HG03135 (cell line): ENCODE results near the gene L3MBTL4.
"Not testable (repeated sequence)": the region's sequence is repeated elsewhere in the genome, so short reads cannot be mapped to it uniquely, and the experiment has no call there.

Experiments used
- ATAC-seq: cut with Tn5 transposase; IDR thresholded peaks from one replicate; pipeline ENCODE4 v1.9.1; 2021; ENCODE audit warnings: mild to moderate bottlenecking, moderate library complexity; ENCODE audit not compliant: unreplicated experiment

Gene L3MBTL4

DNA sequence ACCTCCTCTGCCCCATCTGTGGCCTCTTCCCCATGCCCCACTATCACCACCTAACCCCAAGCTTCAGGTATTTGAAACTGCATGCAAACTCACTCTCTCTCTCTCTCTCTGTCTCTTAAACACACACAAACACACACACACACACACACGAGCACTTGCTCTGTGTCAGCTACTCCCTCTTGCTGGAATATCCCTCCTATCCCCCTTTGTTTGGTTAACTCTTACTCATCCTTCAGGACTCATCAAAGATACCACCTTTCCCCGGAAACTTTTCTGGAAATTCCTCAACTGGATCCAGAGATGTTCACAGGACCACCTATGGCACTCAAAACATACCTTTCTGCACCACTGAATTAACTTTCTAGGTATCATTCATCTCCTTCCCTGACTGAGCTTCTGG is 296.6 kb downstream of the L3MBTL4 start:
- ATAC-seq, result no peak

DNA sequence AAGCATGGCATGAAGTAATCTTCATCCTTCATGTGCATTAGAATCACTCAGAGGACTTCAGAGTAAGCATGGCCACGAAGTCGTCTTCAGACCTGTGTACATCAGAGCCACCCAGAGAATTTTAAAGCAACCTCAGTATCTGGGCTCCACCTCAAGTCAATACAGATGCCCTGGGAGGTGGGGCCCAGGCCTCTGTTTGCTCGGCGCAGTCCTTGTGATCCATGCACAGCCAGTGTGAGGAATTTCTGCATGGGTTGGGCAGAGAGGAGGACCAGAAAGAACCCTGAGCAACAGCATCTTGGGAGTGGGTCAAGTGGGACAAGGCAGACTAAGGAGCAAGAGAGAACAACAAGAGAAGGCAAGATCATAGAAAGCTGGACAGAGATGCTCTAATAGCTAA is 299.0 kb downstream of the L3MBTL4 start:
- ATAC-seq, result no peak

DNA sequence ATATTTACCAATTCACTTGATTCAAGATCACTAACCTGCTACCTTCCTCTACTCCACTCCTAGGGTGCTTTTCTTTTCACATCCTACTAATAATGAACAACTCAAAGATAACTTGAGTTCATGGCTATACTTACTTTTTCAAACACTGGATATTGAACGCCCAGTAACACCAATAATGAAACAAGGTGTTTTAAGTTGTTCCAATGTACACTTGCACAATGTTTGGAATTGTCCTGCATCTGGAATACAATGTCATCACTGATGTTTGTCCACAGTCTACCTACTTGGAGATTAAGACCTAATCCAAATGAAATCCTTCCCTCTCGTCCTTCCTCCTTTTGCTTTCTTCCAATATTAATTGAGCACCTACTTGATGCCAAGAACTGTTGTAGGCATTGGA is 301.1 kb downstream of the L3MBTL4 start:
- no peak for ATAC-seq

DNA sequence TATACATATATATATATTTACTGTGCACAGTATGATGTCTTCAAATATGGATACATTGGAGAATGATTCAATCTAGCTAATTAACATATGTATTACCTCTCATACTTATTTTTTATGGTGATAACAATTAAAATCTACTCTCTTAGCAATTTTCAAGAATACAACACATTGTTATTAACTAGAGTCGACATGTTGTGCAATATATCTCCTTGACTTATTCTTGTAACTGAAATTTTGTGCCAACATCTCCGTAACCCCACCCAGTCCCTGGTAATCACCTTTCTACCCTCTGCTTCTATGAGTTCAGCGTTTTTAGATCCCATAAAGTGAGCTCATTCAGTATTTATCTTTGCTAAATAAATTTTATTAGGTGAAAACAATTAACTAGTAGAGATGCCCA is 303.0 kb downstream of the L3MBTL4 start:
- ATAC-seq, result no peak

DNA sequence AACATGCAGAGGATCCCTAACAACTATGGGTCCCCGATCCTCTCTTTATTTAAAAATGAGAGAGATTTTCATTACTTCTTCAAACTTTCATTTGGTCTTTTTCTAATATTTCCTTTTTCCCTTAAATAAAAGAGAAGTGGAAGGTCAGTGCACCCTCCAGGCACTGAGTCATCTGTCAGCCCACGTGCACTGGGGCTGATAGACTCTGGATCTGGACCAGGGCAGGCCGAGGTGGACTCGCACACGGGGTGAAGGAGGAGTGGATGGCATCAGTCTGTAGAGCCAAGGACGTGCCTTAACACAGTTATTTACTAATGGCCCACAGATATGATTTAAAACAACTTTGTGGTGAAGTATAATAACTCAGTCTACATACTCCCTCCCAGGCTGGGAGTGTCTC is 305.0 kb downstream of the L3MBTL4 start:
- ATAC-seq, result no peak

DNA sequence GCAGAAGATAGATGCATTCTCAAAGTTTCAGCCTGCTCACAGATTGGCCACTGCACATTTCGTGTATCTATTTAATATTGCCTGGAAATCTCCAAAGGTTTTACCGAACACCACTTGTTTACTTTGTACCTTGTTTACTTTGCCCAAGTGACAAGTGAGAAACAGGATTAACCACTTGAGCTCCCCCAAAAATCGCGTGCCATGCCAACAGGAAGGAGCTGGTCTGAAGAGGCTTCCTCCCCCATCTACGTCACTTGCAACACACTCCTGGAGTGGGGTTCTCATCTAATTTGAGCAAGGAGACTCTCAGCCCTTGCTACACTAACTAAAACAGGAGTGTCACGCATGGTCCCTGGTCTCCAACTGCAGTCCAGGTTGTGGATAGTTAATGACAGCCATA is 306.9 kb downstream of the L3MBTL4 start:
- no peak for ATAC-seq

DNA sequence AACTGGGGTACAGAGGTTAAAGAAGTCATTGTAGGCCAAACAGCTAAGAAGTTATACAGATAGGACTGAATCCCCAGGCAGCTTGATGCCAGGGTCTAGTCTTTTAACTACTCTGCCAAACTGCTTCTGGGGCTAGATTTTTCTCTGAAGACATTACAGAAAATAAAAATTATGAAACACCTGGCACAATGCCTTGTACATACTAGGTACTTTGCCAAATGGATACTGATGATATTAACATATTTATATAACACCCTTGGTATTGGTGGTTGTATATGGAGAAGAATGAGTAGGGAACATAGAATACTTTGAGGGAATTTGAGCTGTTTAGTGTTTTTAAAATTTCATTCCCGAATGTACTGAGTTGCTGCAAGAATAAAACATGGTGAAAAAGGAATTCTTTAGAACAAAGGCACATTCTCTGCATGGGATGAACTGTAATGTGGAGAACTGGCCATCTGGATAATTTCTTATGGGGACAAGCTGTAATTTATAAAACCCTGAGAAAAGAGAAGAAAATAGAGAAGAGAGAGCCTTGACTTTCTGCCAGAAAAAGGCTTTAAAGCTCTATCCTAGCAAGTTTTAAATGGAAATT is 308.5 kb downstream of the L3MBTL4 start:
- ATAC-seq, result no peak

DNA sequence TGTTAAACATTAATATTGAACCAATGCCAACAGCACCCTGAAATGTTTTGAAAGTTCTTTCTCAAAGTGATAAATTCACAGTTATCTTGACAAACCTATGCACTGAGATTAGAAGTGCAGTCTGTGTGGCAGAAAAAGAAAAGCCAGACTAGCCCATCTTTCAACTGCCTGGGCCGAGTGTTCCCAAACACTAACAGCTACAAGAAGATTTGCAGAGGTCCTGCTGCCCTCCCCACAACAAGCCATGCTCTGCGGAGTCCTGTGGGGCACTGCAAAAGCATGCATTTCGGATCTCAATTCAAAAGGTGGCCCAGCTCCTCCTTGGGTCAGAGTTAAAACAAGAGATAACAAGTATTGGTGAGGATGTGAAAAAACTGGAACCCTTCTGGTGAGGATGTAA is 311.0 kb downstream of the L3MBTL4 start:
- ATAC-seq, result no peak

DNA sequence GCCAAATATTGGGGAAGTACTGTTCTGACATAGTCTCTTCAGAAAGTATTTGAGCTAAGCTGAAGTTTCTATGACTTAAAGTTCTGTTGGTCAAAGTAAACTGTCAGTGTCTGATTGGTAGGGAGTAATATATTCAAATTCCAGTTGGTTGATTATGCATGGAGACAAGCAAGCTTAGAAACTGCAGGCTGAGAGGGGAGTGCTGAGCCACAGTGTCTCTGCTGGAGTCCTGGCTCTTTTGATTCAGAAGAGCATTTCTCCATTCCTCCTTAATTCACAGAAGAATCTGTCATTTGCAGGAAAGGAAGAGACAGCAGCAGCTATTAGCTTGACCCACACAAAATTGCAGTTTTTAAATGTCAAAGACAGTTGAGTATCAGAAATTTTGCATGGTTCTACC is 318.0 kb downstream of the L3MBTL4 start:
- ATAC-seq, result no peak

DNA sequence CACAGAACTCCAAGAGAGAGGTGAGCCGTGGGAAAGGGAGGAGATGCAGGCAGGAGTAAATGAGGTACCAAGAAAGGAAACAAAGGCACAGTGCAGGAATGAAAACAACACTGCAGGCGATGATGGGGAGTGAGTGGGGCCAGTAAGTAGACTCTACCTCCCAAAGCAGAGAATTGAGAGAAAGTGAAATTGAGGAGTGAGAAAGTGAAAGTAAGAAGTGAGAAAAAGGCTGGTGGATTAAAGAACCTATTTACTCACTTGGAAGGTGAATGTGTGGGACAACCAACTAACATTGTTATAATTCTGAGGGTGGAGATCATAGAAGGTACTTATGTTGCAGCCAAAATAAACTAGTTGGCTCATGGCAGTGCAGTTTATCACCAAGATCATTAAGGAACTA is 326.3 kb downstream of the L3MBTL4 start:
- ATAC-seq, result no peak

DNA sequence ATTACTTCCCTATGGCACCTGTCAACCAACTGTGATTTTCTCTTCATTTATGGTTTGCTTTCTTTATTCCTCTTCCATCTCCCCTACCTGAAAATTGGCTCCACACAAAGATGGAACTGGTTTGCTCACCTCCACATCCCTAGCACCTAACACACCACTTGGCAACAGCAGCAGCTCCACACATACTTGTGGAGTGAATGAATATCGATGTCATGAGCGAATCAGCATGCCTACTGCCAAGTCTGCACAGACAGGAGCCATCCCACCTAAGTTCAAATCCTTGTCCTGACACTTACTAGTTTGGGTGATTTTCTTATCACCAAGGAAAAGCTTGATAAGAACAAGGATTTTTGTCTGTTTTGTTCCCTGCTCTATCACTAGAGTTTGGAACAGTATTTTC is 328.0 kb downstream of the L3MBTL4 start:
- ATAC-seq, result no peak

DNA sequence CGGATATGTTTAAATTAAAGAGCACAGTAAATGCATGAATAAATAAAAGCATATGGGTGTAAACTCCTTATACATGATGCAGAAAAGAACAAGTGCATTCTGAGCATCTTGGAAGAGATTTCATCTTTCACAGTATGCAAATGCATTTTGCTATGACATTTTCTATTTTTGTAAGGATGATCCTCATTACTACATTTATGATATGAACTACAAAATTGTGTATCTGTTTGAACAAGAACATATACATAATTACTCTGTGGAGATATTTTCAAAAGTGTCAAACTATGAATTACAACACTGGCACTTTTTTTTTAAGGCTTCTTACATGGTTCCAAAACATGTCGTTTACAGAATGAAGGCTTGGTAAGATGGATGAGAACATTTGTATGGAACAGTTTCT is 335.3 kb downstream of the L3MBTL4 start:
- no peak for ATAC-seq

DNA sequence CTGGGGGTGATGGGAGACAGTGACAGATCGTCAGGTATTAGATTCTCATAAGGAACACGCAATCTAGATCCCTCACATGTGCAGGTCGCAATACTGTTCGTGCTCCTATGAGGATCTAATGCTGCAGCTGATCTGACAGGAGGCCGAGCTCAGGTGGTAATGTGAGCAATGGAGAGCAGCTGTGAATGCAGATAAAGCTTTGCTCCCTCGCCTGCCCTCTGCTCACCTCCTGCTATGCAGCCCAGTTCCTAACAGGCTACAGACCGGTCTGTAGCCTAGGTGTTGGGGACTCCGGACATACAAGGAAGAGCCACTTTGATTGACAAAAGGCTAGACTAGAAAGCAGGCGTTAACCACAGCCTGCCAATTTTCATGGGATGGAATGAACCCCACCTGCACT is 335.8 kb downstream of the L3MBTL4 start:
- ATAC-seq, result no peak

DNA sequence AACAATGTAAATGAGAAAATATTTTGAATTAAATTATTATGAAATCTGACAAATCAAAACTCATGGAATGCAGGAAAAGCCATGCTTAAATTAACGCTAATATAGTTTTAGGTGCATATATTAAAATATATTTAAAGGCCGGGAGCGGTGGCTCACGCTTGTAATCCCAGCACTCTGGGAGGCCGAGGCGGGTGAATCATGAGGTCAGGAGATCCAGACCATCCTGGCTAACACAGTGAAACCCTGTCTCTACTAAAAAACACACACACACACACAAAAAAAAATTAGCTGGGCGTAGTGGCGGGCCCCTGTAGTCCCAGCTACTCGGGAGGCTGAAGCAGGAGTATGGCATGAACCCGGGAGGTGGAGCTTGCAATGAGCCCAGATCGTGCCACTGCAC is 342.3 kb downstream of the L3MBTL4 start:
- ATAC-seq, result not testable (repeated sequence)

DNA sequence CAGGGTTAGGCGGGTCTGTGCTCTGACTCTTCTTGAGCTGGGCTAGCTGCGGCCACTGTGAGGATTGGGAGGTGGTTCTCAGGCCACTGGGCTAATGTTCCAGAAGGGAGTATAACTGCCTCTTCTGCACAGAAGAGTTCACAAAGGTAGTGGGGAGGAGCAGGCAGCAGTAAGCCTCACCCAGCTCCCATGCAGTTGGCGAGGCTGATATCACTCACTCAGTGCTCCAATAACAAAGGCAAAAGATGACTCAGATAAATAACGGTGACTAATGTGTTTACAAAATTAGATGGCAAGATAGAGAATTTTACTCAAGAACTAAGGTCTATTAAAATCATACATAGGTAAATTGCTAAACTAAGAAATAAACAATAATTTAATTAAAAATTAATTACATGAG is 345.2 kb downstream of the L3MBTL4 start:
- no peak for ATAC-seq

DNA sequence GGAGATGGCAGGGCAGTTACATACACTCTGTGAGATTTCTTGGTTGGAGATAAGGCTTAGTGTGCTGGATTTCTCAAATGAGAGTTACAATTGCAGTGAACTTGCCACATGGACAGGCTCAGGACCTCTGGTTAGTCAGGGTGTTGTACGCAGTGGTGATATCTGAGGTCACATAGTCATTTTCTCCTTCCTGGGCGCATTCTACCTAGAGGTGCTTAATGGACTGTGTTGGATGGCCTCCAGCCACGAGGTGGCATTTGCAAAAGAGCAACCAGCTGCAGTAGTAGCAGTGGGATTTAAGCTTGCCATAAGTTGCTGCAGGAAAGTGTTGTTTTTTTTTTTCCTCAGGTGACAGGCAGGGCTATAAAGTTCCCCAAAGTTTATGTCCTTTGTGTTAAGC is 345.6 kb downstream of the L3MBTL4 start:
- no peak for ATAC-seq

DNA sequence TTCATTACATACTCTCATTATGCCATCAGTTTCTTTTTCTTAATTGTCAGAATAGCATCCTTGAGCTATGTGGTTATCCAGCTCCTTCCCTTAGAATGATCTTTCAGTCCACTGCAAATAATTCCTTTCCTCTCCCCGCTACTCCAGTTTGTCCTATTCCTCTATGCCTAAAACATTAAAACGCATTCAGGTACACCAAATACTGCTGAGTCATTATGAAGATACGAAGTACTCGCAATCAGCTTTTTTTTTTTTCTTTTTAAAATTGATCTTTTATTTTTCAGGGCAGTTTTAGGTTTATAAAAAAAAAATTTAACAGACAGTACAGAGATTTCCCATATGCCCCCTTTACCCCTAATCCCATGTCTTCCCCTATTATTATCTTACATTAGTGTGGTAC is 354.6 kb downstream of the L3MBTL4 start:
- ATAC-seq, result no peak

DNA sequence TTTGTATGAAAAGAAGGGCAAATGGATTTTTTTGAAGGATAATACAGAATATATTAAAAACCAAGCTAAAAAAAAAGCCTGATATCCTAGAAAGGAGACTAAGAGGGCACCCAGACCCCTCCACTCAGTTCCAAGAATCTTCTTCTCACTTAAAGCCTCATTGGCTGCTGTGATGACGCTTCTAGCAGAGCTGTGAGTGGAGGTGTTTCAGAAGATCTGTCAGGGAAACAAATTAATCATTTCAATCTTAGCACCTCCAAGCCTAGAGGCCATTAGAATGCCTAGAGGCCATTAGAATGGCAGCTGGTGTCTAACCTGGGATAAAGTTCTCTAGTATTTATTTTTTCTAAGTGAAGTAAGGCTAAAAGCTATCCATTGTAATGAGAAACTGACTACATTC is 355.2 kb downstream of the L3MBTL4 start:
- ATAC-seq, result no peak

DNA sequence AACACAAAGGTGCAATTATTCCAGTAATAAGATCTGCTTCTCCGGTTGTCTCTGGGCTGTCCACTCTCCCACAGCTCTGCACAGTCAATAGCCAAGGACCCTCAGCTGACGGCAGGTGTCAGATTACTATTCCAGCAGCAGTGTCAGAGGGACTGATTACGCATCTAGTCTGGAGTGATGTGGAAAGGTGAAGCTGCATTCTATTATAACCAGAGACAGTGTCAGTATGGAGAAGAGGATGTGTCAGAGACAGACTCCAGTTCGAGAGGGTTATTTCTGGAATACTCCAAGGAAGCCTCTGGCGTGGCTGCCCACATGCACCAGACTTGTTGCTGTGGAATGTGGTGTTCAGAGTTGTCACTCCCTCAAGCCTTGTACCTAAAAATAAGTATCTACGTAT is 355.8 kb downstream of the L3MBTL4 start:
- no peak for ATAC-seq

DNA sequence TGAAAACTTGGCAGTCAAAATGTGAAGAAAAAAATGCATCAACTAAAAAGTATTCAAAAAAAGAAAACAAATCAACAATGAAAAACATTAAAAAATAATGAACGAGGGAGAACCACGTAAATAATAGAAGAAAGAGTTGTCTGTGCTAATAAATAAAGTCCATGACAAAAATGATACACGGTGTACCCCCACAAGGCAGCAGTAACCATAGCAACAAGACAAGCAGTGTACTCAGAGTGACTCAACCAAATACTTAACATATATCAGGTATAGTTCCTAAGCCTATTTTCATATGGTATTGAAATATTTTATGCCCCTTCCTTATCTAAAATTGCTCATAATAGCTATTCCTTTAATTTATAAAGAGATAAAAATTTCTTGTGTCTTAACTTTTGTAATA is 357.1 kb downstream of the L3MBTL4 start:
- ATAC-seq, result no peak

DNA sequence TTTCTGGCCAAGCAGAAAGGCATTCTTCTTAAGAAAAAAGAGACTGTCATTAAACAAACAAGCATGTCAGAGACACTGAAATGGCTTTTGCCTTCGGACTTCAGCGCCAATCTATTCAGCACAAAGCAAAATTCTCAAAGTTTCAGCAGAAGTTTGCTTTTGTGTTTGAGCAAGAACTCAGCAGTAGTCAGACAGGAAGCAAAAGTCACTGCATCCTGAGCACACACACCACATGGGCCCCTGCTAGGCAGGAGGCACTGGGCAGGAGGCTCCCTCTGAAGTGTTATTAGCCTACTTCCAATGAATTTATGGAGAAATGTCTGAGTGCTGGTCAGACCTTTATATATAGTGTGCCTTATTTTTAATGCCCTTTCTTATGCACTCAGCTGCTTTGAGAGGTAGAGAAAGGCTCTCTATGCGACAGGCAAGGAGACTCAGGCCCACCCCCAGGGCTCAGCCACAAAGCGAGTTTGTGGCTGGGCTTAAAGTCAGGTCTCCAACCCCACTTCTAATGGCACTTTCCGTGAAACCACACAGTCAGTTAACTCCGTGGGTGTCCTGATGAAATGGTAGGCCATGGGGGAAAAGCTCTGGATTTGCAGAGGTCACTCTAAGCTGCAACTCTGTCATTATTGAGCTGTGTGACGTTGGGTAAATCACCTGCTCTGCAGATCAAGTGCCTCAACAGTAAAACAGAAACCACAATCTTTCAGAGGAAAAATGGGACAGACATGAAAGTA is 358.4 kb downstream of the L3MBTL4 start:
- ATAC-seq, result no peak

DNA sequence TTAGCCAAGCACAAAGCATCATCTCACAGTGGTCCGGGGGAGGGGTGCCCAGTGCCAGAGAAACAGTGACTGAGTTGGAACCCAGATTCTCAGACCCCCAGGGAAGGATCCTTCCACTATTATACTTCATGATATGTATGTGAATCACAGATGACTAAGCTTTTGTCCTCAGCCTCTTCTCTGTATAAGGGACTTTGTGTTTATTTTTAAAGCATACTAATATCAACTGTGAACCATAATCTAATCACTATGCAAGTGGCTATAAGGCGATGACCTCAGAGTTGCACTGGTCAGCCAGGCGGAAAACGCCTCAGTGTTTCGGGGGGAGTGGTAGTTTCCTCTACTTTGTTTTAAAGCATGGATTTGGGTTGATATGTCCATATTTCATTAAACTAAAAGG is 359.0 kb downstream of the L3MBTL4 start:
- ATAC-seq, result no peak

DNA sequence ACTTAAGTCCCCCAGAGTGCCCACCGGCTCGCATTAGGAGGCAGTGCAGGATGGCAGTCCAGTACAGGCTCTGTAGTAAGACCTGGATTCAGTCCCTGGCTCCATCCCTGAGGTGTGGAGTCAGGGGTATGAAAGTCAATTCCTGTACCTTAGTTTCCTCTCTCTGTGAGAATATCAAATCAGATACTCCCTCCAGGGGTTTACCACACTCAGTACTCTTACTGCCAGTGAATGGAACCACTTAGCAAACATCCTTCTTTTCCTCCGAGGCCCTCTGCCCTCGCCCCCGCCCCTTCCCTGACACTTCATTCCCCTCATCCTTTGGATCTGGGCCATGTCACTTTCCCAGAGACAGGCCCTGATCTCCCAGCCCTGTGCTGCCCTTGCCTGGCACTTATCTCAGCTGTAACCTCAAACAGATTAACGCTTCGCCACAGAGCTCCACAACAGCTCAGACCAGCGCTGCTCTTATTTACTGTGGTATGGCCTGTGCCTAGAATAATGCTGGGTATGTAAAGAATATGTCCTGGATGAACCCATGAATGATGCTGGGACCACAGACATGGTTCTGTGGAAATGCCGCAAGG is 360.4 kb downstream of the L3MBTL4 start:
- ATAC-seq, result no peak
